HG03378 (cell line): ENCODE results near the gene OLA1.

ENCODE experiments used
- ATAC-seq: cut with Tn5 transposase; IDR thresholded peaks from one replicate; pipeline ENCODE4 v1.9.1; 2021; ENCODE audit warnings: mild to moderate bottlenecking, moderate library complexity; ENCODE audit not compliant: unreplicated experiment

The OLA1 gene

GRCh38 chr2:174070281-174070680, 178.1 kb downstream of the OLA1 start:
- ATAC-seq: no peak

- ATAC-seq: no peak
Measured at GRCh38 chr2:174067815-174068214, 180.5 kb downstream of the OLA1 start.

DNA sequence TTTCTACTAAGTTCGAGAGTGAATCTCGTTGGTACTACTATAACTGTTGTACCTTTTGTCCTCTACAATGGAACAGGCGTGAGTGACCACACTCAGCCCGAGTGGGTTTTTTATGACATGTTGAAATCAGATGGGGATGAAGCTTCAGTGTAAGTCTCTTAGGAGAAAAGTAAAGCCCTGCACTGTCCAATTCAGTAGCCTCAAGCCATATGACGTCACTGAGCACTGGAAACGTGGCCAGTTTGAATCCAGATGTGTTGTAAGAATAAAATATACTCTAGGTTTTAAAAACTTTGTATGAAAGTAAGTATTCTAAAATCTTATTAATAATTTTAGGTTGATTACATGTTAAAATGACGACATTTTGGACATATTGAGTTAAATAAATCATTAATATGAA, 181.5 kb downstream of the OLA1 start:
- no peak for ATAC-seq

DNA sequence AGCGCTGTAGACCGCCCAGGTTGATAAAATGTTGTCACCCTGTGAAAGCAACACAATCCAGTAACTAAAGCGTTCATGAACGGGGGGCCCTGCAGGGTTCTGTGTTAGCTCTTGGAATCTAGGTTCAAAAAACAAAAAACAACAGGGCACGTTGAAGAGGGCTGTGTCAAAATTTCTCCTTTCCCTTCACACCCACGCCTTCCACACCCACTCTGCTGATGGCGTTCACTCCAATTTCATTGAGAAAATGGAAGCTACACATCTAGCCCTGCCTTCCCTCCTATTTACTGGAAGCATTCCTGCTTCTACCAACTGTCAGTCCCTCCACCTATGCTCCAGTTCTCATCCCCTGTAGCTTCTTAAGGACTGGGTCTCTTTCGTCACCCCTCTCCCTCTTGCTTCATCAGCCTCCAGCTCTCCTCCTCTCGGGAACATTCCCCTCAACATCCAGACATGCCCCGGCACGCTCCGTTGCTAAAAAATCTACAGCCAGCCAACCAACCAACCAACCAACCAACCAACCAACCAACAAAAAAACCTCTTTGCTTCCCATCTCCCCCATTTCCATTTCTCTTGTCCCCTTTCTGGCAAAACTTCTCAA, 184.7 kb downstream of the OLA1 start:
- no peak for ATAC-seq

GRCh38 chr2:174062934-174063333, 185.4 kb downstream of the OLA1 start:
- no peak for ATAC-seq

GRCh38 chr2:174059884-174060244, 188.5 kb downstream of the OLA1 start:
- ATAC-seq: no peak

- ATAC-seq: no peak
Measured at GRCh38 chr2:174059178-174059883, 189.0 kb downstream of the OLA1 start.

DNA sequence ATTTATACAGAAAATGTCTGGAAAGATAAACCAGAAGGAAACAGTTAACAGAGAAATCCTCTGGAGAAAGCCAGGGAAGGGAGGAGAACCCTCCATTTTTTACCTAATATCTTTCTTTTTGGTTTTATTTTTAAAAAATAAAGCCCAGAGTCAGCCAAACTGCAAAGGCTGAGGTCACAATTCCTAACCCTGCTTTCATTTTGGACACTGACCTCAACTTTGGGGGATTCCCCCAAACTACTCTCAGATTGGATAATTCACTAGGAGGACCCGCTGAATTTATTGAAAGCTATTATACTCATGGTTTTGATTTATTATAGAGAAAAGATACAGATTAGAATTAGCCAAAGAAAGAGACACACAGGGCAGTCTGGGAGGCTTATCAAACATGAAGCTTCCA, 189.9 kb downstream of the OLA1 start:
- ATAC-seq: no peak

- ATAC-seq: no peak
Measured at GRCh38 chr2:174058026-174058425, 190.3 kb downstream of the OLA1 start.

DNA sequence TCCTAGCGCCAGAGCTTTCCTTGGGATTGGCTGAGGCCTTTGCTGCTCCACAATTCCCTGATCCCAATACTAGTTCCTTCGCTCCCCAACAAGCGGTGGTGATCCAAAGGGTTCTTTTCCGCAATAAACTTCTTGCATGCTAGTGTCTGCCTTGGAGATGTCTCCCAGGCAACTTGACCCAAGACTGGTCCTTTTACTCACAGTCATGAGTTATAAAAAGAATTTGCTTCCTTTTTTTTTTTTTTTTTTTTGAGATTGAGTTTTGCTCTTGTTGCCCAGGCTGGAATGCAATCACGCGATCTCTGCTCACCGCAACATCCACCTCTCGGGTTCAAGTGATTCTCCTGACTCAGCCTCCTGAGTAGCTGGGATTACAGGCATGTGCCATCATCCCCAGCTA, 193.4 kb downstream of the OLA1 start:
- no peak for ATAC-seq

DNA sequence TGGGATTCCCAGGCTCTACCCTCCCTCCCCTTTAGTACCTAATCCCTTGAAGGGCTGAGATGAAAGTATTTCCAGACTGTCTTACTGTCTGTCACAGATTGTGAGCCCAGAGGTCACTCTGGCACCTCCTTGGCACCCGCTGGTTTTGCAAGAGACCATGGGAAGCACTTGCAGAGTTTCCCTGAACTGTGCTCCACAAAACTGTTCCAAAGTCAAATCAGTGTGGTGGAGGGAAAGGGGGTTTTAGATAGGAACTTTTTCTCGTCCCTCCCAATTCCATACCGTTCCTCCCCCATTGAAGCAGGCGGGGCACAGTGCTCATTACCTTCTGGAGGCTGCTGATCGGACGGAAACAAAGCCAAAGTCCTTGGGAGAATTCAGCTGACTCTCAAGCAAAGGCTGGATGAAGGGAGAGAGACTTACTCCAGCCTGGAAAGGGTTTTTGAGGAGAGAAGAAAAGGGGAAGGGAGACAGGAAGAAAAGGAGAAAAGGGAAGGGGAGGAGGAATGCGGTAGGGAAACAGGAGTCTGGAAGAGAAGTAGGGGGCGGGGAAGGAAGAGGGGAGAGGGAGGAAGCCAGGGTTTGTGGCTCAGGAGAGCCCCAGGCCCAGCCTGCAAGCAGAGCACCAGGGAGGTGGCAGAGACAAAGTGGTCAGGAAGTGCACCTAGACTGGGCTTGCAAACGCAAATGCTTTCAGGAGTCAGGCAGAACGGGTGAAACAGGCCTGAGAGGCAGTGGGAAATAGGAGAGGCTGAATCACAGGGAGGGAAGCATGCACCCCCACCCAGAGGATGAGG, 194.8 kb downstream of the OLA1 start:
- no peak for ATAC-seq

GRCh38 chr2:174052584-174052976, 195.8 kb downstream of the OLA1 start:
- ATAC-seq: no peak

DNA sequence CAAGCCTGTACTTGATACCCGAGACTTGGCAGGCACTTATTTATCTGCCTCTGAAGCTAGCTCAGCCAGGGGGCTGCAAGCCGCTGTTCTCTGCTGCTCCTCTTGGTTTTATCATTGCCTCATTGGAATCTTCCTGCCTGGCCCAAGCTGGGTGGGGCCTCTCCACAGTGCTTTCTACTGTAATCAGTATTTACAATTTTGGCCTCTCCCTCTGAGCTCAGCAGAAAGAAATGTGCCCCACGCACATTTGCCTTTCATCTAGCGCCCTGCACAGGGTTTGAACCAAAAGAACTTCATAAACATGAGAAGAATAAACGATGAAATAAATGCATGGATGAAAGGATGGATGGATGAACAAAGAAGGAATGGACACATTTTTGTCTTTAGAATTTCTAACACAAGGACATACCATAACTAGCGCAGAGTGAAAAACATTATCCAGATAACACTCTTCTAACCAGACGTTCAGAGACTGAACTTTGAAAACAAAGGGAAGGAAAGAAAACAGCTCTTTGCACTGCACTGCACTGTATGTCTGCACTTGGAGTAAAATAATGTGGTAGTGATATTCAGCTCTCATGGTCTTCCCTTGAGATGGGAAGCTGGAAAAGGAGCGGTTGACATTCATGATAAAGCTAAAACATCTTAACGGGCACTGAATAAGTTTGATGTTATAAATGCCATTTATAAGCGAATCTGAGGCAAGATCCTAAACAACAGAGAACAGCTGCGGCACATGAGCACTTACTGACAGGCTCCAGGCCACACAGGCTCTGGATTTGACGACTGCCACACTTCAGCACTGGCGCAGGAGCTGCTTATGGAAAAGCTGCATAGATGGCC, 196.4 kb downstream of the OLA1 start:
- ATAC-seq: no peak

DNA sequence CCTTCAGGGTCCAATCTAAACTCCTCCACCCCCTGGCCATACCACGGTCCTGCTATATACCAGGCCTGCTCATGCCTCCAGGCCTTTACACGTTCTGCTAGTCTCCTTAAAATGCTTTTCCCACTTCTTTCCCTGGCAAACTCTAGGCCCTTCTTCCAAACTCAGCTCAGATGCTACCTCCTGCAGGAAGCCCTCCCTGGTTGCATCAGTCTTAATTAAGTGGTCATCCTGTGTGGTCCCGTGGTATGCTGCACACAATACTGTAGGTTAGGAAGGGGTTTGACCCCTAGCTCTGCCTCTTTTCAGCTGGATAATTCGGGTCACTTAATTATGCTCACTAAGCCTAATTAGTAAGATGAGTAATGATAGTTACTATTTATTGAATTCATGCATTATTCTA, 197.3 kb downstream of the OLA1 start:
- no peak for ATAC-seq

DNA sequence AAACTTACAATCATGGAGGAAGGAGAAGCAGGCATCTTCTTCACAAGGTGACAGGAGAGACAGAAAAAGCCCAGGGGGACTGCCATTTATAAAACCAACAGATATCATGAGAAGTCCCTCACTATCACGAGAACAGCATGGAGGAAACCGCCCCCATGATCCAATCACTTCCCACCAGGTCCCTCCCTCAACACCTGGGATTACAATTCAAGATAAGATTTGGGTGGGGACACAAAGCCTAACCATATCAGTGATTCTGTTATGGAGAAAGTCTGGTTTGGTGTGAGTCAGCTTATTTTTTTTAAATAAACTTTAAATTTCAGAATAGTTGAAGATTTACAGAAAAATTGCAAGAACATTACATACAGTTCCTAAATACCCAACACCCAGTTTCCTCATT, 198.4 kb downstream of the OLA1 start:
- ATAC-seq: no peak

DNA sequence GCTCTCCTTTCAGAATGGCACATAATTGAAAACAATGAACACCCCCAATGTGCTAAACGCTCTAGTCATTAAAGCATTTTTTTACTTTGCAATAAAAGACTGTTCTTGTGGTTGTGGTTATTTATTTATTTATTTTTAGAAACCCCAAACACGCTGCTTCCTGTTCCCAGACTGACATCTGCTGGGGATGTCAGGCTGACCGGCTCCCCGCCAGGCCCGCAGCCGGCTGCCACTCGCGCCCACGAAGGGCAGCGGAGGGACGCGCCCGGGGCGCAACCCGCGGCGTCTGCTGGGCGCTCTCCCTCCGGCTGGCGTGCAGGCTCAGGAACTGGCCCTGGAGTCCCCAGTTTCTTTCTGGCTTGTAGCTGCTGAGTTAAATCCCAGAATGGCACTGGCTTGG, 200.1 kb downstream of the OLA1 start:
- no peak for ATAC-seq

- ATAC-seq: no peak
Measured at GRCh38 chr2:174047746-174048145, 200.6 kb downstream of the OLA1 start.

- ATAC-seq: no peak
Measured at GRCh38 chr2:174046172-174046571, 202.2 kb downstream of the OLA1 start.

- no peak for ATAC-seq
Measured at GRCh38 chr2:174044556-174044955, 203.8 kb downstream of the OLA1 start.

DNA sequence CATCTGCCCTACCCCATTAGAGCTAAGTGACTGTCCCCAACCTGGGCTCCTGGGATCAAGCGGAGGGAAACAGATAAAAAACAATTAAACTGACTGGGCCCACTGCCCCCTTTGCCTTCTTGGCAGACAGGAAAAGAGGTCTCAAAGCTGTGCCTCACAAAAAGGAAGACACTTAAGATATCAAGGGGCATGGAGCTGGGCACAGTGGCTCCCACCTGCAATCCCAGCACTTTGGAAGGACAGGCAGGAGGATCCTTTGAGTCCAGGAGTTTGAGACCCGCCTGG, 208.0 kb downstream of the OLA1 start:
- no peak for ATAC-seq

GRCh38 chr2:174039551-174040416, 208.5 kb downstream of the OLA1 start:
- ATAC-seq: peak; percentile 87
